Calu3 (cell line): ENCODE measurements around the gene EEF1B2. TPM values are rescaled to one million over a fixed set of nuclear protein-coding genes. Genes with fewer than 3 reads are reported as not detected.

Experiments used
- BruUV-seq: library from RNA; stranded (reverse); fragments of 400-500 nt; replicated peaks from 2 replicates; lab custom pipeline; 2021; lab: Mats Ljungman, UMichigan
- CTCF ChIA-PET: fragments of 300-600 bp; sonication (Branson Sonifier 250); formaldehyde crosslinking; loops from one replicate; lab custom pipeline; 2022; ENCODE audit warnings: antibody characterized with exemption; lab: Charles Lee
- DNase-seq: peaks from one replicate; pipeline ENCODE4 v3.0.0; 2022
- H3K27ac Mint-ChIP-seq: one replicate; pipeline ENCODE4 v1.8.0; 2022; ENCODE audit warnings: mixed read lengths; ENCODE audit not compliant: unreplicated experiment
- H3K27me3 Mint-ChIP-seq: one replicate; pipeline ENCODE4 v1.8.0; 2022; ENCODE audit warnings: mixed read lengths; ENCODE audit not compliant: unreplicated experiment
- H3K36me3 Mint-ChIP-seq: one replicate; pipeline ENCODE4 v1.8.0; 2022; ENCODE audit warnings: mild to moderate bottlenecking, moderate library complexity, mixed read lengths; ENCODE audit not compliant: insufficient read depth, unreplicated experiment
- H3K4me1 Mint-ChIP-seq: one replicate; pipeline ENCODE4 v1.8.0; 2022; ENCODE audit warnings: mild to moderate bottlenecking, low read depth, mixed read lengths; ENCODE audit not compliant: unreplicated experiment
- H3K4me3 Mint-ChIP-seq: one replicate; pipeline ENCODE4 v1.8.0; 2022; ENCODE audit warnings: mild to moderate bottlenecking, low read depth, moderate library complexity, mixed read lengths; ENCODE audit not compliant: unreplicated experiment
- H3K9me3 Mint-ChIP-seq: one replicate; pipeline ENCODE4 v1.8.0; 2022; ENCODE audit warnings: low read depth, mixed read lengths; ENCODE audit not compliant: unreplicated experiment
- CTCF ChIP-seq: fragments of 200-600 bp; IDR thresholded peaks from one replicate; pipeline ENCODE4 v1.8.0; 2022; ENCODE audit warnings: antibody characterized with exemption; ENCODE audit not compliant: unreplicated experiment
- intact Hi-C: fragments of 100-400 bp; cut with micrococcal nuclease; formaldehyde crosslinking; loops from one replicate; pipeline ENCODE4 v1.10.0; 2022; ENCODE audit not compliant: unreplicated experiment
- total RNA-seq: library from RNA; stranded (reverse); gene quantifications from 2 replicates; pipeline ENCODE4 v1.2.3, GENCODE V29; 2022

EEF1B2 gene
- total RNA-seq, 1 experiment from 2014 or later: 415 TPM

GRCh38 chr2:206211657-206212255 lies 52.1 kb downstream of the EEF1B2 start:
- H3K4me1 Mint-ChIP-seq: peaks cover 18% of the 10 kb centered on the region
- CTCF ChIA-PET: no interaction called here
- TF ChIP-seq CTCF: no peak
- H3K4me3 Mint-ChIP-seq: no peak overlapping the region
- no peaks in the 10 kb centered on the region for H3K27me3 Mint-ChIP-seq
- intact Hi-C loops: no loop called here
- BruUV-seq: no TSS peak
- H3K27ac Mint-ChIP-seq: no peak overlapping the region
- no peaks in the 10 kb centered on the region for H3K36me3 Mint-ChIP-seq
- no peaks in the 10 kb centered on the region for H3K9me3 Mint-ChIP-seq
- peak; percentile 5 for DNase-seq

Other genes starting within 250 kb of the EEF1B2 start
- gene INO80D, start 73.7 kb upstream of the EEF1B2 start, total RNA-seq: 19.5 and 20.2 TPM in 2 replicates
- 79.2 and 81.0 TPM in 2 replicates for gene NDUFS1, start 451 bp upstream of the EEF1B2 start, total RNA-seq
- 0.15 TPM in 1 of 2 replicates, not detected in the other for gene ZDBF2, start 114.8 kb downstream of the EEF1B2 start, total RNA-seq